ENCODE results near the gene PDCD10. TPM values are rescaled to one million over a fixed set of nuclear protein-coding genes. Genes with fewer than 3 reads are reported as not detected.

The PDCD10 gene
- total RNA-seq, 2 experiments from 2014 or later, result 85.5 to 92.4 TPM

DNA sequence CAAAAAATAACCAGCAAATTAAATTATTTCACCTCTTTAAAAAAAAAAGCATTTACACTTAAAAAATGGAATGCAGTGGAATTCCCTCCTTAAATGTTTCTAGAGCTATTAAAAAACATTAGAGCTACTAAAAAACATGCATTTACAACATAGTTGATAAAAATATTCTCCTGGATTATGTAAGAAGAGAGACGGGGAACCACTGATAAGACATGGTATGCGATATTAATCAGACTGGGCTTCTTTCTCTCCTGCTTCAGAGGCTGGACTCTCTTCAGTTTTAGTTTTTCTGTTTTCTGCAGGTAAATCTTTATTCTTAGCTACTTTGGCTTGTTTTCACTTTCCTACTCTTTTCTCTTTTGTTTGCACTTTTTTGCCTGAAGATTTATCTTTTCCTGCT is 40.6 kb downstream of the PDCD10 start:
- CTCF ChIA-PET, result interaction anchor here (1.8 kb wide), 1 partner anchor 9 kb away, joined by 5 read pairs; no protein-coding TSS in a partner anchor
- POLR2A ChIA-PET, result no interaction called here

DNA sequence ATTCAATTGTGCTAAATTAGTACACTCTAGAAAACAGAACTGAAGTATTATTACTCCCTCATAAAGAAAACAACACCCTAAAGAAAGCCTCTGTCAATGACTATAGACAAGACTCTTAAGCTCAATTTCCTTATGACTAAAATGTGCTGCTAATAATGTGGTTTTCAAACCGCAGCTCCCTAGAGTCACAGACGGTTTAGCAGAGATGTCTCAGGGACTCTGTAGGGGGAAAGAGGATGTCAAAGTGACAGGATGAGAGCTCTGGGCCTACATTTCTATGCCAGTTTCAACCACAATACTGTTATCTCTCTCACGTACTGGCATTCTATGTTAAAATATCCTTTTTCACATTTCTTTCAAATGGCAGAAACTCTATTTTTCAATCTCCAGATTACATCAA is 43.3 kb downstream of the PDCD10 start:
- CTCF ChIA-PET, result no interaction called here
- POLR2A ChIA-PET, result interaction anchor here (1.1 kb wide), 1 partner anchor 44 kb away, joined by 3 read pairs; the partner anchor contains the start of gene SERPINI1

DNA sequence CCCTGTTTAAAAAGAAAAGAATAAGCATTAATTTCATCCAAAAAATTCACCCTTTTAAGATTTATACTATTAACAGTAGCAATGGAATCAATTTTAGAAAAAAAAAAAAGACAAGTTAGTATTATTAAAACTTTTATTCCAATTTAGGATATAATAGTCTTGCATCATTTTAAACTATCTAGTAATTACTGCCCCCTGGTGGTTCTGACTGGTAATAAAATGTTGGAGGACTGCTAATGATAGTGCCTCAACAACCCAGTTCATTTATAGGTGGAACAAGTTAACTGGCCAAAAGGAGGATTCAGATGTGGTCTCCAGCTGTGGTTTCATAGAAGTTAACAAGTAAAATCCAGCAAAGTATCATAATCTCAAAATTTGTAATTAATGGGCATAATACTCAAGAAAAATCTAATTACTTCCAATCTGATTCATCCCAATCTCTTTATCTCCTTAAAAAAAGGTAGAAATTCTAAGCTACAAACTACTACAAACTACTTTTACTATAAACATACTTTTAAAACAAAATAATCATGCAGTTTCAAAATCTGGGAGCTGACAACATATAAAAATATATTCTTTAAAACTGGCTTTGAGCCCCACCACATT is 50.2 kb downstream of the PDCD10 start:
- ChIA-PET CTCF (interaction anchor here (0.9 to 1.4 kb wide), 3 partner anchors 10 to 56 kb away, joined by 4 to 5 read pairs (median 4); no protein-coding TSS in a partner anchor), POLR2A (no interaction called here)

DNA sequence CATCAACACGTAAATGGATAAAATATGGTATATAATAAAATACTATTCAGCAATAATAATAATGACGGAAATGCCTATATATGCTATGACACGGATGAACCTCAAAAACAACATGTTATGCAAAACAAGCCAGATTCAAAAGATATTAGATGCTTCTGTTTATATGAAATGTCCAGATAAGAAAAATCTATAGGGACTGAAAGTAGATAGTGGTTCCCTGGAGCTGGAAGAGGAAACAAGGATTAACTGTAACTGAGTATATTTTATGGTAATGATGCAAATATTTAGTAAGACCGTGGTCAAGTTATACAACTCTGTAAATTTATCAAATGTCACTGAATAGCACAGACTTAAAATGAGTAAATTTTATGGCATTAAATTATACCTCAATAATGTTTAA is 55.2 kb downstream of the PDCD10 start:
- ChIA-PET CTCF (no interaction called here), POLR2A (no interaction called here)

DNA sequence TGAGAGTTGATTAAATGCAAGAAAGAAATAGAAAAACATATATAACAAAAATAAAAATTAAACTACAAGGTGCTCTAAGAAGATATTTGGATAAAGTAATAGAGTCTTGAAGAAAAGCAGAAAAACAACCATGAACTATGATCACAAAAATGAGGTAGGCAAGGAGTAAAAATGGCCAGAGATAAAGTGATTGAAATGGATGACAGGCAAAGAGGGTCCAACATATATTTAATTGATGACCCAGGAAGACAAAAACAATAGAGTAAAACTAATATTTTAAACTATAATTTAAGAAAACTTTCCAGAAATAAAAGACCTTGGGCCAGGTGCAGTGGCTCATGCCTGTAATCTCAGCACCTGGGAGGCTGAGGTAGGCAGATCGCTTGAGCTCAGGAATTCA is 58.8 kb downstream of the PDCD10 start:
- ChIA-PET POLR2A (no interaction called here), CTCF (no interaction called here)

DNA sequence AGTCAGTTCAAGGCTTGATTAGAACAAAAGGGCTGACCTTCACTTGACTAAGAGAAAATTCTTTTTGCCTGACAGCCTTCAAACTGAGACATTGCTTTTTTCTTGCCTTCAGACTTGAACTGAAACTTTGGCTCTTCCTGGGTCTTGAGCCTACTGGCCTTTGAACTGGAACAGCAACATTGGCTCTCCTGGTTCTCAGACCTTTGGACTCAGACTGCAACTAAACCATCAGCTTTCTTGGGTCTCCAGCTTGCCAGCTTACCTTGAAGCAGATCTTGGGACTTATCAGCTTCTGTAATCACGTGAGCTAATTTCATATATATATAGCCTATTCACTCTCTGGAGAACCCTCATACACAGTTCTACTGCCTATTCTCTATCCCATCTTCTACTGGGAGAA is 61.5 kb downstream of the PDCD10 start:
- CTCF ChIA-PET, result no interaction called here
- POLR2A ChIA-PET, result no interaction called here

DNA sequence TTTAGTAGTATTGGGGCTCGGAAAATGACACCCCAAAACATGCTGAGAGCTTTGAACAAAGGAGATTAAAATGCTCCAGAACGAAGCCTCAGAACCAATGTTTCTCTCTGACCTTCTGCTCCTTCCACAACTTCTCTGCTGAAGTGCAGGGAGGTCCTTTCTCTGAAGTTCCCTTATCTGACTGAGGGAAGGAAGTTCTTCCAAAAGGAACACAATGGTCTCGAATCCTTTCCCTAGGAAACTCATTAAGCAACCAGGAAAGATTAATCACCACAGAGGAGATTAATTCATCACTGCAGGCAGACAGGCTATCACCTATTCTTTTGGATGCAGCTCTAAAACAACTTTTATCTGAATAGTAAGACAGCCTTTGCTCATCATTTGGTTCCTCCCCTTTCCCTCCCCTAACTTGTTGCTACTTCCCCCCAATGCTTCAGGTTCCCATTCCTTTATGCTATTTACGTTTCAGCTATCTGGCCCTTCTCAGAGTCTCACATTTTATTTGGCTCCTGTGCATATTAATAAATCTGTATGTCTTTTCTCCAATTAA is 62.7 kb downstream of the PDCD10 start:
- CTCF ChIA-PET, result no interaction called here
- POLR2A ChIA-PET, result no interaction called here

DNA sequence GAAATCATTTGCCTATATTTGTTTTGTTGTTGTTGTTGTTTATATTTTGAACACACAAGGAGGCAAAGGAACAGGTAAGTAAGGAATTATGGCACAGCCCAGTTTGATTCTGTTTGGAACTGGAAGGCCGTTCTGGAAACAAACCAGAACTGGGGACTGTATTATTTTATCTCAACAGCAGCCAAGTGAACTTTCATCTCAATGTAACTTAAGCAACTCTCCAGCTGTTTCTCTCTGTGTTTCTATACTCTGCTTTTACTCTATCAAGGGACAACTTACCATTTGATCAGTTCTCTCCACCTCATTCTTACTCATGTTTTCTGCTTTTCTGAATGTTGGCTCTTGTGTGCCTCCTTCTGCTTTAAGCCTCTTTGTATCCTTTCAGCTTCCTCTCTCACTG is 65.0 kb downstream of the PDCD10 start:
- ChIA-PET POLR2A (no interaction called here), CTCF (interaction anchor here (1.1 kb wide), 1 partner anchor 14 kb away, joined by 3 read pairs; no protein-coding TSS in a partner anchor)

DNA sequence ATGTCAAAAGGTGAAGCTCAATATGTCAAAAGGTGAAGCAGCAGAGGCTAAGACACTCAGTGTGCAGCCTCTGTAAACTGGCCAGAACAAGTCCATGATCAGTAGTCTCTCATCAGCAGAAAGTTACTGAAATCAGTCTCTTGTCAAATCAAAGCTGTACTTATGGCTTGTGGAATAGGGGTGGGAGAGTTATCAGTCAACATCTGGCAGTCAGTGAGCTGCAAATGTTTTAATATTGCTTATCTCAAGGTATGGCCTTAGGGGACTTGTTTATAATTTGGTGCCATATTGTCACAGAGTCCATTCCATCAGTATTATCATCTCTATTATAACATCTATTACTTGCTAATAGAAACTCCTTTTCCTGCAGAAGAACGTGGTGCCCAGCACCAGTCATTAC is 66.0 kb downstream of the PDCD10 start:
- CTCF ChIA-PET, result no interaction called here
- POLR2A ChIA-PET, result no interaction called here

DNA sequence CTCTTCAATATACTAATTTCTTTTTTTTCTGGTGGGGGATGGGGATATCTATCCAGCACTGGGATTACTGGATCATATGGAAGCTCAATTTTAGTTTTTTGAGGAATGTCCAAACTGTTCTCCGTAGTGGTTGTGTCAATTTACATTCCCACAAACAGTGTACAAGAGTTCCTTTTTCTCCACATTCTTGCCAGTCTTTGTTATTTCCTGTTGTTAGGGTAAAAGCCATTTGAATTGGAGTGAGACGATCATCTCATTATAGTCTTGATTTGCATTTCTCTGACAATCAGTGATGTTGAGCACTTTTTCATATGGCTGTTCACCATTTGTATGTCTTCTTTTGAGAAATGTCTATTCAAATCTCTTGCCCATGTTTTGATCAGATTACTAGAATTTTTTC is 68.1 kb downstream of the PDCD10 start:
- CTCF ChIA-PET, result no interaction called here

DNA sequence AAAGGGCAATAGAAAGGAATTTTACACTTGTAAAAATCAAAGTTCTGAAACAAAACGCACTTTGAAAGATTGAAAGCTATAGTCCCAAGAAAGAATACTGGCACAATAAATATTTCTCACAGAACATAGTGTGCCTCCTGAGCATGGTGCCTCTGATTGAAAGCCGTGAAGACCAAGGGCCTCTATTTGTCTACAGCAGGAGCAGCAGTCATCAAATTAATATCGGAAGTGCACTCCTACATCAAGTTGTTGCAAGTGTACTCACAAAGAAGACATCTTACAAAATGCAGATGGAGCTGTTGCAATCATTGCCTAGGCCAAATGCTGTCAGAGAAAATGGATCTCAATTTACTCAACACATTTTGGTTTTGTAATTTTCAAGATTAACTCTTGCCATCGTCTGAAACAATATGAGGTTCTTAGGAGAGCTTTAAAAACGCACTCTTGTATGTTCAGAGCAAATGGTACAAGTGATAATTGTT is 71.7 kb downstream of the PDCD10 start:
- POLR2A ChIA-PET, result no interaction called here

More for the DNA sequence above, 68.1 kb downstream of the PDCD10 start:
- POLR2A ChIA-PET, result no interaction called here

DNA sequence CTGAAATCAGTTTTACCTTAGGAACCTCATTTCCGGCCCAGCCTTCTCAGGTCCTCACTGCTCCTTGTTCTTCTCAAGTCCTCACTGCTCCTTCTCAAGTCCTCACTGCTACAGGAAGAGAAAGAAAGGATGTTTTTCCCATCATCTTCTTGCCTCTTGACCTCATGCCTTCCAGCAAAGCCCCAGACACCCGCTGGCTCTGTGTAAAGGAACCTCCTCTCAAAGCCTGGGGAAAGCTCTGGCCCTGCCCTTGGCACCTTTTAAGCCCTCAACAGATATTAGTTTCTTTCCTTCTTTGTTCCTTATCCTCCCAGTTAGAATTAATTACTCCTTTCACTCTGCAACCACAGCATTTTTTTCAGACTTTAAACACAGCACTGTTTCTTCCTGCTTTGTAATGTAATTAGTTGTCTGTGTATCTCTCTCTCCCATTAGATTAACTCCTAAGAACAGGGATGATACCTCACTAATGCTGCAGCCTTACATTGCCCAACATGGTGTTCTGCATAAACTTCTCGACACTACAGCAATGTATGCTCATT is 76.9 kb downstream of the PDCD10 start:
- POLR2A ChIA-PET, result no interaction called here
- CTCF ChIA-PET, result no interaction called here

More for the DNA sequence above, 71.7 kb downstream of the PDCD10 start:
- CTCF ChIA-PET, result no interaction called here

DNA sequence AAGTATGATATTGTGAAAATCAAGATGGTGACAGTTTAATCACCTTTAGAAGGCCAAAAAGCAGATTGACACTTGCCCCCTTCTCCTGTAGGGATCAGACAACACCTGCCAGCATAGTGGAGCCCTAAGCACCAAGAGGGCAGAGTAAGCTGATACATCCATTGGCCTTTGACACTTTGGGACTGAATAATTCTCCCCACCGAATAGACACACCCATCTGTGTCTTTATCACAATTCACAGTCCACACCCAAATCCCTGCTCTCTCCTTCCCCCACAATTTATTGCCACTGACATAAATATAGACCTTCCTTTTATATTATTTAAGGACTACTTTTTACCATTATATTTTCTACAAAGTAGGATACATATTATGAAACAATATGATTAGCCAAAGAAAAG is 77.9 kb downstream of the PDCD10 start:
- ChIA-PET POLR2A (no interaction called here), CTCF (no interaction called here)

DNA sequence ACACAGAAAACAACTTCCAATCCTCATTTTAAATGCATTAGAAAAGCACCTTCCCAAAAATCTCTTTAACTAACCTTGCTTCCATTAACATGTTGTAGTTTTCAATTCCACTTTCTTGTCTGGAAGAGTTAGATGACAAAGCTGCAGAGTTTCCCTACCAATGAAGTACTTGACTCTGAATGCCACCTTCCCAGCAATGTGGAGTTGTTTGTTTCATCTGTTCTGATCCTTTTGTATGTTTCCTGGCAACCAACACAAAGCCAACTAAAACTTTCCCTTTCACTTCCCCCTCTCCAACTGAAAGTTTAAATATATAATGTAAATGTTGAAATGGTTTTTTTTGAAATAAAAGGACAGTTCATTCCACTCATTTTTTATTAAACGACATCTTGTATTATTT is 80.9 kb downstream of the PDCD10 start, which contains the start of gene WDR49:
TSS of gene WDR49 (minus strand) at position 183 of the 400 bp plus-strand sequence. CDS start 517 bp downstream, outside the sequence.
- CTCF ChIA-PET, result no interaction called here
- POLR2A ChIA-PET, result no interaction called here

DNA sequence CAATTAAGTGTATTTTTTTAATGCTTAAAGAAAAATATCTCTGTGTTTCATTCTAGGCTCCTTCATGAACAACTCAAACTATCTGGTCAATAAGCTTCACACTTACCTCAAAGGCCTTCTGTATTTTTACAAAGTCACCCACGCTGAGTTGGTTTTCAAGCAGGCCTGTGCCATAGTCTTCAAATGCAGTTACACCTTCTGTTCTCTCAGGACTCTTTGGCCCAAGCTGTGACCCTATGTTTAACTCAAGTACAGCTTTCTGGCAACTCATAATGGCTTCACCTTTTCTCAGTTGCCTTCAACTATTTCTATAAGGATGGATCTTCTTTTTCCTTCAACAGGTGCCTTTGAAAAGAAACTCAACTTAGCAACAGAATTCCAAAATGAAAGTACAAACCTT is 81.5 kb downstream of the PDCD10 start:
- POLR2A ChIA-PET, result no interaction called here
- CTCF ChIA-PET, result no interaction called here

DNA sequence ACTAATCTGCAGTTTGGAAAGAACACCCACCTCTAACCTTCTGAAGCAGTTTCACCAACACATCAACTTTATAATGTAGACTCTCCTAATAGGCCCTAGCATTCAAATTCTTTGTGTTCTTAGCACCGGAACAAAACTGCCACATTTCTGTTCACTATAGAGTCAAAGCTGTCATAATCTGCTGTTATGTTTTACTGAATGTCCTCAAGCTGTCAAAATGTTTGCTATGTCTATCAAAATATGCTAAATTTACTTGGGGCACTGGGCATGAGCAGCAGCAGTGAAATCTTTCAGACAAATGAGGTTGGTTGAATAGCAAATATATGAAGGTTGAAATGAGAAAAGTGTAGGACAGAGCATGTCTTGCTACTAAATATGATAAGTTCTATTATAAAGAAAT is 82.9 kb downstream of the PDCD10 start:
- ChIA-PET CTCF (no interaction called here), POLR2A (no interaction called here)

DNA sequence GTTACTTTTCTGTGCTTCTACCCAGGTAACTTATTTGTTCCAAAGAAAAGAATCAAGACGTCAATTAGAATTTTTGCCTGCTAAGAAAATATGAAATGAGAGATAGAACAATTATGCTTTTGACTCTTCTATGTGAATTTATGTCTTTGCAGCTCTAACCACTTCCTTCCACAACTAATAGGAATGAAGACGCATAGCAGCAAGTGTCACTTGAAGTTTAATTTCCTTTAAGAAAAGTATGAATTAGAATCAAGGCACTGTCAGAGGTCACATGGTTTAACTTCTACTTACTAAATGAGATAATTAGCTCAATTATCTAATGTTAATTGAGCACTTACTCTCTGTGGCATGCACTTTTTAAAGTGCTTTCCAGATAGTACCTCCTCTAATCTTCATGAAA is 84.2 kb downstream of the PDCD10 start:
- ChIA-PET CTCF (no interaction called here), POLR2A (no interaction called here)

DNA sequence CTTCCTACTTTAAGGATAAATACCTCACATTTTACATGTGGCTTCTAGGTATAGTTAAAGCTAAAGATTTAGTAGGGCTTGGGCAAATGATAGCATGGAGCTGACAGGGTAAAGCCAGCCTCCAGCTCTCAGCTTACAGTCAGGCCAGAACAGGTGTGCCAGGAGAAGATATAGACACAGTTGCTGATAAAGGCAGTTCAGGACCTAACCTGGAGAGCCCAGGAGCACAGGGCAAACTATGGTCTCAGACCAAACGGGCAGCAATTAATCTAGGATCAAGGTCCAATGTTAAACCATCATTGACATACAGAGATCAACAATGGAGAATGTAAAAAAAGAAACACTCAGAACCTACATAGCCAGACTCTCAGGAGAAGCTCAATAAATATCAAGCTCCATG is 84.9 kb downstream of the PDCD10 start:
- POLR2A ChIA-PET, result no interaction called here
- CTCF ChIA-PET, result no interaction called here

DNA sequence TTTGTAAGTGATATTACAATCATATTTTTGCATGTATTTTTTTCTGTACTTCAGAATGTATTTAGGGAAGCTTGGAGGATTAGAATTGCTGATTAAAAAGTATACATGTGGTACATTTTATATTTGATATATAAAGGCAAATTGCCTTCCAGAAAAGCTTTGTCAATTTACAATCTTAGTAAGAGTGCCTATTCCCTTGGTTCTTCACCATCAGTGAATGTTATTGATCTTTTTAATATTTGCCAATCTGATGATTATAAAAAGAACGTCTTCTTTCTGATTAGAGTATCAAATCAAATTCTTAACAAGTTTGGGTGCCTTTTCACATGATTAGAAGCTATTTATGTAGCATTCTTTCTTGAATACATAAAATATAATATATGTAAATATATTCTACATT is 90.1 kb downstream of the PDCD10 start:
- POLR2A ChIA-PET, result no interaction called here

More for the DNA sequence above, 90.1 kb downstream of the PDCD10 start:
- CTCF ChIA-PET, result no interaction called here

All from activated CD8-positive, alpha-beta memory T cell treated with anti-CD3 and anti-CD28 coated beads for 36 hours (primary cell).